B cell (primary cell): ENCODE measurements around the gene CCDC117. TPM values are rescaled to one million over a fixed set of nuclear protein-coding genes. Genes with fewer than 3 reads are reported as not detected.

Experiments
- ATAC-seq: fragments of 200-7000 bp; cut with Tn5 transposase; one replicate; pipeline ENCODE4 v1.10.0; 2021; ENCODE audit warnings: low read depth, mild to moderate bottlenecking, moderate number of reproducible peaks, moderate library complexity
- CTCF ChIA-PET: fragments of 350-600 bp; sonication (Branson Sonifier 250); formaldehyde crosslinking; loops from one replicate; lab custom pipeline; 2021; ENCODE audit warnings: antibody characterized with exemption, inconsistent platforms; lab: Charles Lee
- POLR2A ChIA-PET: fragments of 350-600 bp; sonication (Branson Sonifier 250); formaldehyde crosslinking; loops from one replicate; lab custom pipeline; 2021; ENCODE audit warnings: antibody characterized with exemption; lab: Charles Lee
- DNase-seq: peaks from one replicate; pipeline ENCODE4 v3.0.0; 2013
- H2AFZ ChIP-seq: 2 replicates; pipeline ENCODE4 v1.6.1; 2012; ENCODE audit warnings: mild to moderate bottlenecking, low read depth, low read length; ENCODE audit not compliant: insufficient read depth, poor library complexity, severe bottlenecking
- H3K27ac ChIP-seq, 2 donors: 1 replicate in 1 of 2; 2 replicates in 1 of 2; pipeline ENCODE4 v1.5.1; 2012 to 2013; ENCODE audit warnings: low read length in 2 of 2, mild to moderate bottlenecking in 2 of 2, moderate library complexity in 1 of 2
- H3K27me3 ChIP-seq, 4 experiments: fragments of 200-600 bp in 1 of 4; sonication (generic) in 1 of 4; replicated peaks in 1 of 4; 1 replicate in 2 of 4; 2 replicates in 2 of 4; pipeline versions ENCODE4 v1.6.1 to v1.7.0; 2013 to 2016; ENCODE audit warnings: low read length in 3 of 4, mild to moderate bottlenecking in 2 of 4, mixed read lengths in 1 of 4, moderate library complexity in 1 of 4; ENCODE audit not compliant: insufficient read depth in 4 of 4, control insufficient read depth in 3 of 4; ENCODE audit errors: control extremely low read depth in 1 of 4
- H3K36me3 ChIP-seq, 2 experiments: replicated peaks in 1 of 2; 1 replicate in 1 of 2; 2 replicates in 1 of 2; pipeline versions ENCODE4 v1.6.1 to v1.7.1; 2013; ENCODE audit warnings: low read length in 1 of 2; ENCODE audit not compliant: insufficient read depth in 2 of 2, control insufficient read depth in 1 of 2; ENCODE audit errors: control extremely low read depth in 1 of 2, extremely low read depth in 1 of 2
- H3K4me1 ChIP-seq, 2 donors: fragments of 200-600 bp in 1 of 2; sonication (generic) in 1 of 2; 1 replicate in 1 of 2; 2 replicates in 1 of 2; pipeline versions ENCODE4 v1.5.1 to v1.6.1; 2013 to 2017; ENCODE audit warnings: low read length in 2 of 2; ENCODE audit not compliant: control insufficient read depth in 2 of 2, insufficient read depth in 2 of 2
- H3K4me2 ChIP-seq: replicated peaks from 2 replicates; pipeline ENCODE3; 2012; ENCODE audit warnings: mild to moderate bottlenecking, low read depth, low read length; ENCODE audit not compliant: poor library complexity, severe bottlenecking
- H3K4me3 ChIP-seq, 5 experiments: fragments of 200-600 bp in 1 of 5; sonication (generic) in 1 of 5; 1 replicate in 3 of 5; 2 replicates in 2 of 5; pipeline versions ENCODE4 v1.5.1 to v1.7.0; 2011 to 2016; ENCODE audit warnings: low read length in 4 of 5, mild to moderate bottlenecking in 4 of 5, low read depth in 2 of 5, control low read depth in 1 of 5, moderate library complexity in 1 of 5; ENCODE audit not compliant: insufficient read depth in 1 of 5; ENCODE audit errors: control extremely low read depth in 1 of 5, extremely low read depth in 1 of 5
- H3K79me2 ChIP-seq: fragments of 200-600 bp; sonication (generic); one replicate; pipeline ENCODE4 v1.6.0; 2016; ENCODE audit warnings: low read length; ENCODE audit not compliant: control insufficient read depth, insufficient read depth
- H3K9ac ChIP-seq: fragments of 200-600 bp; sonication (generic); 2 replicates; pipeline ENCODE4 v1.6.1; 2017; ENCODE audit warnings: mild to moderate bottlenecking, low read length, moderate library complexity
- H3K9me3 ChIP-seq, 3 donors: one replicate each; pipeline versions ENCODE4 v1.6.1 to v1.7.1; 2013; ENCODE audit warnings: low read length in 2 of 3; ENCODE audit not compliant: control insufficient read depth in 2 of 3, insufficient read depth in 1 of 3; ENCODE audit errors: control extremely low read depth in 1 of 3
- H4K20me1 ChIP-seq: 2 replicates; pipeline ENCODE4 v1.6.0; 2012; ENCODE audit warnings: mild to moderate bottlenecking, low read length; ENCODE audit not compliant: insufficient read depth, control insufficient read depth, poor library complexity, severe bottlenecking
- H3K27ac Mint-ChIP-seq: one replicate; pipeline ENCODE4 v1.8.0; 2021; ENCODE audit warnings: mixed read lengths
- H3K27me3 Mint-ChIP-seq: one replicate; pipeline ENCODE4 v1.8.0; 2021; ENCODE audit warnings: mixed read lengths
- H3K4me1 Mint-ChIP-seq: one replicate; pipeline ENCODE4 v1.8.0; 2021; ENCODE audit warnings: mixed read lengths
- H3K4me3 Mint-ChIP-seq: one replicate; pipeline ENCODE4 v1.8.0; 2021; ENCODE audit warnings: mixed read lengths
- H3K9me3 Mint-ChIP-seq: one replicate; pipeline ENCODE4 v1.8.0; 2022; ENCODE audit warnings: mixed read lengths; ENCODE audit not compliant: insufficient read depth
- EZH2 ChIP-seq: IDR thresholded peaks from 2 replicates; pipeline ENCODE4 v1.6.1; 2012; ENCODE audit warnings: borderline replicate concordance, low read depth, mild to moderate bottlenecking, moderate library complexity, low read length; ENCODE audit not compliant: insufficient read depth, poor library complexity, severe bottlenecking
- WGBS: methylation state at CpG from one replicate; pipeline ENCODE4 v1.1.5; 2013; ENCODE audit warnings: missing lambda C conversion rate; ENCODE audit not compliant: insufficient coverage; 5-methylcytosine and 5-hydroxymethylcytosine counted together
- intact Hi-C: fragments of 100-400 bp; cut with micrococcal nuclease; formaldehyde crosslinking; loops from one replicate; pipeline ENCODE4 v1.10.0; 2022
- polyA plus RNA-seq: library from polyadenylated mRNA; depleted of rRNA; stranded (reverse); fragments of >200 nt; gene quantifications from 2 replicates; pipeline ENCODE4 v1.2.3, GENCODE V29; 2012
- total RNA-seq, 2 donors: library from RNA; stranded (reverse); fragments of 120-200 nt in 1 of 2; gene quantifications; 1 replicate in 1 of 2; 2 replicates in 1 of 2; pipeline versions ENCODE4 v1.2.3 to v1.2.4, GENCODE V29; 2013 to 2022
- TF ChIP-seq, protein P1 (sequence below): fragments of 200-600 bp; IDR thresholded peaks from one replicate; pipeline ENCODE4 v1.8.0; 2022; ENCODE audit warnings: antibody characterized with exemption, mild to moderate bottlenecking

CCDC117 gene
- total and polyA plus RNA-seq, 2 donors (not counting 1 experiment from before 2014, with no cell fraction given) = 7.7 to 25.6 TPM

DNA sequence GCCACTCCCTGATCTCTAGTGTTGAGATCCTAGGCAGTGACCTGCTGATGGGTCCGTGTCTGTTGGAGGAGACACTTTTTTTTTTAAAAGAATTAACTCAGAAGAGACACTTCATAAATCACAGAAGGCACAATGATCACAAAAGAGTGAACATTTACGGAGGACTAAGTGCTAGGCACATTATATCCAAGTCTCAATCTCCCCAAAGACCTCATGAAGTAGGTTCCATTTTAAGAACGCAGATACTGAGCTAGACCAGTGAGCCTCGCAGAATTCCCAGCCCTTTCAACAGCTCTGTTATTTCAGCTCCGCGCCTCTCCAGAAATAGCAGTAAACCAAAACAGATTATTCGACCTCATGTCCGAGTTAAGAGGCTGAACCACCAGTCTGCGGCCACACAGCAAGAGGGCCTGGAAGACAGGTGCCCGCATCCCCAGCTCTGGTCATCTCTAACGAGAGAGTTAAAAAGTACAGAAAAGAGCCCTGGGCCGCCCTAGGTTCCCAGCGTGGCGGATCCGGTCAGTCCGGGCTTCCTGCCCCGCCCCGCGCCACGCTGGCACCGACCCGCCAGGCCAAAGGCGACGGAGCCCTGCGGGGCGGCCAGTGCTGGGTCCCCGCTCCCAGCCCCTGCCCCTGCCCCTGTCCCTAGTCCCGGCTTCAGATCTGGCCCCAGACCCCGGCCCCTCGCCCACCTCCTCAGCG lies 27.3 kb downstream of the CCDC117 start:
- H3K4me3 Mint-ChIP-seq = peak overlapping the region; percentile 98
- H3K27me3 Mint-ChIP-seq = no peaks in the 10 kb centered on the region
- Histone ChIP-seq H3K27me3 (no peaks in the 10 kb centered on the region), H3K9ac (peak overlapping the region; percentile 99), H3K9me3 (no peaks in the 10 kb centered on the region), H3K27ac (peak overlapping the region; percentile 63 to 96), H2AFZ (peak overlapping the region; percentile 82), H3K4me1 (peaks cover 27 to 40% of the 10 kb centered on the region in 2 donors), H4K20me1 (no peaks in the 10 kb centered on the region), H3K36me3 (peaks cover 8 to 22% of the 10 kb centered on the region in 2 experiments), H3K4me3 (peak overlapping the region; percentile 71 to 98 (median 90)), H3K79me2 (peaks cover 29% of the 10 kb centered on the region), H3K4me2 (peak overlapping the region; percentile 88)
- ChIA-PET POLR2A (interaction anchor here (1.2 to 1.6 kb wide), 3 partner anchors 9 to 14 kb away, joined by 3 to 8 read pairs (median 5); no protein-coding TSS in a partner anchor), CTCF (interaction anchor here (0.9 to 2.4 kb wide), 6 partner anchors 10 to 58 kb away, joined by 3 to 13 read pairs (median 3); partner anchors contain the start of genes CCDC117, CHEK2 and HSCB)
- DNase-seq = no peak
- peaks cover 51% of the 10 kb centered on the region for H3K4me1 Mint-ChIP-seq
- WGBS = under 1% methylated on average over 30 of the region's 31 CpGs
- peak overlapping the region; percentile 96 for H3K27ac Mint-ChIP-seq
- no peaks in the 10 kb centered on the region for H3K9me3 Mint-ChIP-seq
- TF ChIP-seq EZH2 = no peak
- TF ChIP-seq, protein P1, sequence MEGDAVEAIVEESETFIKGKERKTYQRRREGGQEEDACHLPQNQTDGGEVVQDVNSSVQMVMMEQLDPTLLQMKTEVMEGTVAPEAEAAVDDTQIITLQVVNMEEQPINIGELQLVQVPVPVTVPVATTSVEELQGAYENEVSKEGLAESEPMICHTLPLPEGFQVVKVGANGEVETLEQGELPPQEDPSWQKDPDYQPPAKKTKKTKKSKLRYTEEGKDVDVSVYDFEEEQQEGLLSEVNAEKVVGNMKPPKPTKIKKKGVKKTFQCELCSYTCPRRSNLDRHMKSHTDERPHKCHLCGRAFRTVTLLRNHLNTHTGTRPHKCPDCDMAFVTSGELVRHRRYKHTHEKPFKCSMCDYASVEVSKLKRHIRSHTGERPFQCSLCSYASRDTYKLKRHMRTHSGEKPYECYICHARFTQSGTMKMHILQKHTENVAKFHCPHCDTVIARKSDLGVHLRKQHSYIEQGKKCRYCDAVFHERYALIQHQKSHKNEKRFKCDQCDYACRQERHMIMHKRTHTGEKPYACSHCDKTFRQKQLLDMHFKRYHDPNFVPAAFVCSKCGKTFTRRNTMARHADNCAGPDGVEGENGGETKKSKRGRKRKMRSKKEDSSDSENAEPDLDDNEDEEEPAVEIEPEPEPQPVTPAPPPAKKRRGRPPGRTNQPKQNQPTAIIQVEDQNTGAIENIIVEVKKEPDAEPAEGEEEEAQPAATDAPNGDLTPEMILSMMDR = no peak
- intact Hi-C loops = loop anchor here (1.0 to 5.0 kb wide), 4 partner anchors 27 to 1468 kb away; partner anchors contain the start of genes CCDC117, HSCB, OSM and ZNRF3
- ATAC-seq = peak; percentile 29
